GM19025 (cell line): Measurements from ENCODE around the gene PTGER3.
A peak's percentile ranks its signal among the peaks of the same experiment; 100 is the strongest.

Source experiments
- ATAC-seq: cut with Tn5 transposase; IDR thresholded peaks from one replicate; pipeline ENCODE4 v1.9.1; 2021; ENCODE audit warnings: mild to moderate bottlenecking, low read depth, moderate library complexity; ENCODE audit not compliant: unreplicated experiment

PTGER3 gene

DNA sequence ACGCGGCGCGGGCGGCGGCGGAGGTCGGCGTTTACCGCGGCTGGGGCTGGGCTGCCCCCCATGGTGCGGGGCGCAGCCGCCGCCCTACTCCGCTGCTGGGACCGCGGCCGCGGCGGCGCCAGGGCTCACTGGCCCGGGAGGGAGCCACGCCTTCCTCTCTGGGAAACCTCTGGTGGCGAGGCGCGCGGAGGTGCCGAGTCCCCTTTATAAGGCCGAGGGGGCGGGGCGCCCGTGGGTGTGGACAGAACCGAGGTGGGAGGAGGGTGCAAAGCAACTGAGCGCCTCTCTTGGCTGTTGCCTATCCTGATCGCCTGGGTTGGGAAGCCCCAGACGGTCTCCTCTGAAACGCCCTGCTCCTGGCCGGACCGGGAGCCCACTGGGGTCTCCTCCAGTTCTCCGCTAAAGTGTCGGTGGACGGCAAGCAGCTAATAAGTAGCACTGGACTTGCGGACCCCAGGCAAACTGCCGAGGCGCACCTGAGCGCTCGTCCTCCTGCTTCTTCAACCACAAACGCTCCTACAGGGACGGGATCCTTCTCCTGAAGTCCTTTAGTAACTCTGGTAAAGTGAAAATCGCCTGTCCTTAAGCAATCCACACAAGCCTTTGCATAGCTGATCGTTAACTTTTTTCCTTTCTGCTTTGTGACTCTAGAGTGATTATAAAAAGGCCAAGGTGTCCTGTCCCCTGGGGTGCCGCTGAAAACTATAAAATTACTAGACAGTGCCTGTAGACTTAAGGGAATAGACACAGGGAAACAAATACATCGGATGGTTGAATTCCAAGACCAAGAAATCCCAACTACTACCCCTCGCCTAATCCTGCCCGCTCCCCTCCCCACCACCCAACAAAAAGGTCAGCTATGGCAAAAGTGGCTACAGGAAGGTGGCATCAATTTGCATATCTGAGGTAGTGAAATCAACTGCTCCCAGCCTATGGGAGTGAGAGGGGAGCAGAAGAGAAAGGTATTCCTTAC, at the start of gene PTGER3:
TSS of gene PTGER3 (minus strand) at position 182 of the 973 bp plus-strand sequence. CDS start 239 bp downstream, outside the sequence.
- peak; percentile 43 for ATAC-seq

DNA sequence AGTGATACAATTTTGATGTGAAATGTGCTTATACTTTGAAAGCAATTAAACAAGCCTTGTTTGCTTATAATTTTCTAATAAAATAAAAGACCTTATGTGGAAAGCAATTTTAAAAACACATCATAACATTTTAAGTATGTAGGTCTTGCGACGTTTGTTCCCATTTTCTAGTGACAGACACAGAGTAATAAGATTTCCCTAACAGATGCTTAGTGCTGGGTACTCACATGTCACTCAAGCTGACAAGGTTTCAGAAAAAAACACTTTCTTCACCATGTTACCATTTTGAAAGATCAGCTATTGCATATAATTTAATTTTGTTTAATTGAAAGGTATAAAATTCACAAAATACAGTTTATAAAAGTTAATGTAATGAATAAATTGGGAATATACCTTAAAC, 47.3 kb upstream of the PTGER3 start:
- no peak for ATAC-seq

- no peak for ATAC-seq
Measured at GRCh38 chr1:71093938-71094337, 46.3 kb upstream of the PTGER3 start.

GRCh38 chr1:71089536-71090270, 42.1 kb upstream of the PTGER3 start:
- ATAC-seq: no peak

DNA sequence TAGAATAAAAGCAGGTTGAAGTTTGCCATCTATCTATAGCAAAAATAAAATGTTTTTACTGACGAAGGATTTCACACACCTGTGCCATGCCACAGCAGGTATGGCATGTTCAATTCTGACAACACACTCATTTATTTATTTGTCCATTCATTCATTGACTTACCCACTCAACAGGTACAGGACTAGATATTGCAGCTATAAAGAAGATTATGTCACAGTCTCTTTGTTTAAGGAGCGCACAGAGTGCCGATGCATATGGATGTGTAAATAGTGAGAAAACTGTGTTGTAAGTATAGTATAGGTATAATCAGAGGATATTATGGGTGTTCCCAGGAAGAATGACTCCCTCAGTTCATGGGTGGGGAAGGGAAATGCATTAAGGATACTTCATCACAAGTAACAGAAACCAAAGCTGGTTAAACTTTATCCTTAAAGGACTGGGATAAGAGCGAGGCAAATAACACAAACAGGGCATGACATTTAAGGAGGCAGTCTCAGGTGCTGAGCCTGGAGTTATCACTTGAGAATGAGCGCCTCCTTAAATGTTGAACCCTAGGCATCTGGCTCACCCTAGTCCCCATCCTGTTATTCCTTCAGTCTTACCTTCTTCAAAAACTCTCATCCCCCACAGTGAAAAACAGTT, 41.1 kb upstream of the PTGER3 start:
- ATAC-seq: no peak

DNA sequence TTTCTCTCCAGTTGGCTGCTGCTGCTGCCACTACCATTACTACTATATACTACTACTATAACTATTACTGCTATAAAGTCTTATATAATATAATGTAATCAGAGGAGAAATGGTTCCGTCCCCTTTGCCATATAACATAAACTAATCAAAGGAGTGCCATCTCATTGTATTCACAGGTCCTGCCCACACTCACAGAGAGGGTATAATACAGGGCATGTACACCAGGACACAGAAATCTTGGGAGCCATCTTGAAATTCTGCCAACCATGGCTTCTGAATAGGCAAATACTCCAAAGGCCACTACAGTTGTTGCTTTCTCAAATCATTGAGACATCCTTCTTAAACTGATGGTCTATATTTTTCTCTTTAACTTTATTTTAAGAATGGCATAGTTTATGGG, 40.1 kb upstream of the PTGER3 start:
- no peak for ATAC-seq

- ATAC-seq: no peak
Measured at GRCh38 chr1:71087060-71087459, 39.4 kb upstream of the PTGER3 start.

GRCh38 chr1:71086331-71086730, 38.7 kb upstream of the PTGER3 start:
- ATAC-seq: no peak

GRCh38 chr1:71083271-71083670, 35.7 kb upstream of the PTGER3 start:
- no peak for ATAC-seq

GRCh38 chr1:71081697-71082080, 34.1 kb upstream of the PTGER3 start:
- ATAC-seq: no peak

DNA sequence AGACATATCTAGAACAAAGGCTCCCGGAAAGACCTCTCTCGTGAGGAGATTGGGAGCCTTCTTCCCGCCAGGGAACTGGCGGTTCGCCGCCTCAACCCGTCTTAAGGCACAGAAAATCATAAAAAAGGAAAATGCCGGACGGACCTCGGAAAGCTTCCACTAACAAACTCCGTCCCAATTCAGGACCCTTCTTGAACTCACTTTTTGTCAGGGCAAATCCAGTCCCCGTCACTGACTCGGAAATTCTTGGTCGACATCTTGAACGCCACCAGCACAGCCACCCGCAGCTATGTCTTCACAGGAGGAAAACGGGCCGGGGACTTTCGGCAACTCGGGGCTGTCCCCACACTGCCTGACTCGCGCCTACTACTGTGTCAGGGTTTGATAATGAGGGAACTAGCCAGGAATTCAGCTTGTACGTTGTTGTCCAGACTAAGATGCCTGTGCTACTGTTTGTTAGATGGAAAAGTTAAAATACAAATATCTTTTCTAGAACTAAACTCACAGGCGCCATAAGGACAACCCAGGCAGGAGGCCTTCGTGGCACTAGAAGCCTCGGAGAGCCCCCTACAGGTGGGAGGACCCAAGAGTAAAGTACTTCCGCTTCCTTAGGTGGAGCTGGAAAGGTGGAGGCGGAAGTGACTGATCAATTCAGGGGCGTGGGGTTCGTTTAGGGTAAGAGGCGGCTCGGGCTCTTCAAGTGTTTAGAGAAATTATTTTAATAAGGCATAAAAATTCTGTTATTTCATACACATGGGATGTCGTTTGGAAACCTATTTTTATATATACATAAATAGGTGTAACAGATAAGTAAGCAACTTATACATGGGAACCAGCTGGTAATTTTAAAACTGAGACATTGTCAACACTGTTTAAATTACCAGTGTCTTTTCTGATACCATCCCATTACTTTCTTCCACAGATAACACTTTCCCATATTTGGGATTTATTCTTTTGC, 33.4 kb upstream of the PTGER3 start, which contains the start of gene ZRANB2:
TSS of gene ZRANB2 (minus strand) at position 297 of the 958 bp plus-strand sequence. CDS start at position 257, 40 bp downstream.
- peak; percentile 99 for ATAC-seq

GRCh38 chr1:71080230-71080738, 32.7 kb upstream of the PTGER3 start:
- no peak for ATAC-seq

DNA sequence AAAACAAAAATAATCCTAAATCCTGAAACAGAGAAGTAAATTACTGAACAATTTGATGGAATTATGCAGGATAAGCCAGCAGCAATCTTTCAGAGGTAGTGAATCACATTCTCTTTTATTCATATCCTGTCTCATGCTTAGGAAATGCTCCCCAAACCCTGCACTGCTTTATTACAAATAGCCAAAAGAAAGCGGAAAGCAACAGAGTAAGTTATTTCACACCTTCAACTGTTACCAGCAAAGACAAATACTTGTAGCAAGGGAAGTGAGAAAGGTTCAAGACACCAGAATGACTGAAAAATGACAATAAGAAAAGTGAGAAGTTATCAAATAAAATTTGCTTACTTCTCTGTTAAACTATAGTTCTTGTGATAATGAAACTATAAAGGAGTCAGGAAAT, 27.1 kb upstream of the PTGER3 start:
- no peak for ATAC-seq

GRCh38 chr1:71072273-71072672, 24.7 kb upstream of the PTGER3 start:
- no peak for ATAC-seq

- no peak for ATAC-seq
Measured at GRCh38 chr1:71071720-71072119, 24.1 kb upstream of the PTGER3 start.

DNA sequence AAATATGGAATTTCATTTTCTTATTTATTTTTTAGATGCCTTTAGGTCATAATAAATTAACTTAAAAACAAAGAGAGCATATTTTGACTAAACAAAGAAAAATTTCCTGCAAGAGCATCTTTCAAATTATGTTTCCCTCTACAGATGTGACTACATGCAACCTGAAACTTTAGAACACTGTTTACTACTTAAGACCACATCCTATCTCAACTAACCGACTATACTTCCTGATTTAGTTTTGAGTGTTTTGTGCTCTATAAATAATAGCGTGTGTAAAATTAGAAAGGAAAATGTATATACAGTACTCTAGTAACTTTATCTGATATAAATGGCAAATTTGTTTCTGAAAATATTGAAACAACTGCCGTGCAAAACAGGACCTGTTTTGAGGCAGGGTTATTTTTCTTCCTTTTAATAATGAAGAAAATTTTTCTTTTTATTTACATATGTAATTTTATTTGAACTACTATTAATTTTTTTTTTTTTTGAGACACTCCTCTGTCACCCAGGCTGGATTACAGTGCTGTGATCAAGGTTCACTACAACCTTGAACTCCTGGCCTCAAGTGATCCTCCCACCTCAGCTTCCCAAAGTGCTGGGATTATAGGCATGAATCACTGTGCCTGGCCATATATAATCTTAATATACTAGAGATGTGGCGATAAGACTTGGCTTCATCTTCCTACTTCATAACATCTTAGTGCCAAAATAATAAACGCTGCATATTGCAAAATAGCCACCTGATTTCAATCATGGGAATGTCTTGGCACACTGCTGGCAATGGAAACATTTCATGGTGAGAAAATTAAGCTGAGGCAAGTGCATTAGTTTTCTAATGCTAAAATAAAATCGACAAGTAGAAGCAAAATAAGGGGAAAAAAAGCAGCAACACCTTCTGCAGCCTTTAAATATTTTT, 21.0 kb upstream of the PTGER3 start:
- no peak for ATAC-seq

- no peak for ATAC-seq
Measured at GRCh38 chr1:71054791-71055190, 7.2 kb upstream of the PTGER3 start.

GRCh38 chr1:71054281-71054731, 6.7 kb upstream of the PTGER3 start:
- no peak for ATAC-seq
